ENCODE data around the gene CBARP.
A peak's percentile ranks its signal among the peaks of the same experiment; 100 is the strongest.

CBARP gene

DNA sequence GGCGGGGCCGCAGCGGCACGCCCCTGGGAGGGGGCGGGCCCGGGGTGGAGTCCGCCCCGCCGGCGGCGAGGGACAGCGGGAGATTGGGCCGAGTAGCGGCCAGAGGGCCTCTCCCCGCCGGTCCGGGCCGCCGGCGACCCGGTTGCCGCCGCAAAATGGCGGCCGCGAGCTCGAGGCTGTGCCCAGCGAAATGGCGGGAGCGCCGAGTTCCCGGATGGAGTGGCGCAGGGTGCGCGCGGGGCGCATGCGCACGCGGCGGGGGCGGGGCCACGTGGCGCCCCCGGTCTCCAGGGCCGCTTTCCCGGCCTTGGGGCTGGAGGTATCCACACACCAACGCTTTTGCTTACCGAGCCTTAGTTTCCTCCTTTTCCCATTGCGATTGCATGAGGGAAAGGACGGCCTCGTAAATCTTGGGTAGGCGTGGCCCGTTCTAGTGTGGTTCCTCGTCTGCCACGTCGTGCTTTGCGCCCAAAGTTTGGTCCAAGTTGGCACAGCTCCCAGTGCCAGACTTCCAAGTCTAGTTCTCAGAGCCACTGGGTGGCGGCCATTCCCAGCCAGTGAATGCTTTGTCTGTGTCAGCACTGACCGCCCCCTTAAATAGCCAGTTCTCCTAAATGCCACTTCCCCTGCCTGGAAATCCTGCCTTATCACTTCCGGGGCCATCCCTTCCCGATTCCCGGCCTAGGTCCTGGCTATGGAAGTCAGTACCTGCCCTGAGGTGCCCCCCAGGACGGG, 31.8 kb upstream of the CBARP start (continued):
- TF ChIP-seq ZNF530 (tag by site-specific recombination; IDR thresholded peaks at IDR 0.05; ENCODE audit: low read depth) (no peak), ZNF843 (tag by site-specific recombination; IDR thresholded peaks at IDR 0.05) (0 out of 2 replicates have a peak, but pooled peaks have one; percentile 37), ZNF501 (tag by site-specific recombination; IDR thresholded peaks at IDR 0.05) (no peak), ZNF391 (tag by site-specific recombination; IDR thresholded peaks at IDR 0.05; ENCODE audit: borderline replicate concordance, low read depth) (no peak), ZBTB8A (tag by site-specific recombination; IDR thresholded peaks at IDR 0.05) (peak; percentile 20; the same call in 1 of the 2 replicates), ZNF558 (tag by site-specific recombination; IDR thresholded peaks at IDR 0.05) (no peak), ZNF121 (tag by site-specific recombination; IDR thresholded peaks at IDR 0.05) (no peak), GLIS1 (tag by site-specific recombination; IDR thresholded peaks at IDR 0.05) (peak; percentile 76; the same call in 1 of the 2 replicates), ZNF223 (tag by site-specific recombination; IDR thresholded peaks at IDR 0.05) (no peak; the same call in 1 of the 2 replicates), ZNF146 (tag by site-specific recombination; IDR thresholded peaks at IDR 0.05) (no peak), ZNF830 (tag by site-specific recombination; IDR thresholded peaks at IDR 0.05; ENCODE audit: low read depth) (no peak), WT1 (tag by site-specific recombination; IDR thresholded peaks at IDR 0.05) (peak; percentile 52; the same call in 1 of the 2 replicates), ZNF660 (tag by site-specific recombination; IDR thresholded peaks at IDR 0.05) (peak; percentile 61; the same call in 1 of the 2 replicates), MZF1 (tag by site-specific recombination; IDR thresholded peaks at IDR 0.05; ENCODE audit: borderline replicate concordance) (no peak), ZNF221 (tag by site-specific recombination; IDR thresholded peaks at IDR 0.05; ENCODE audit: borderline replicate concordance) (no peak), ZNF433 (tag by site-specific recombination; IDR thresholded peaks at IDR 0.05; ENCODE audit: low read depth) (no peak), ZFHX2 (tag by site-specific recombination; conservative IDR thresholded peaks at IDR 0.05) (peak; percentile 54), ZNF837 (tag by site-specific recombination; IDR thresholded peaks at IDR 0.05) (no peak), ZNF677 (tag by site-specific recombination; IDR thresholded peaks at IDR 0.05) (peak; percentile 63; the same call in 1 of the 2 replicates), ZBTB48 (tag by site-specific recombination; IDR thresholded peaks at IDR 0.05) (peak; percentile 21; the same call in 1 of the 2 replicates)
- TF ChIP-seq, protein P1, sequence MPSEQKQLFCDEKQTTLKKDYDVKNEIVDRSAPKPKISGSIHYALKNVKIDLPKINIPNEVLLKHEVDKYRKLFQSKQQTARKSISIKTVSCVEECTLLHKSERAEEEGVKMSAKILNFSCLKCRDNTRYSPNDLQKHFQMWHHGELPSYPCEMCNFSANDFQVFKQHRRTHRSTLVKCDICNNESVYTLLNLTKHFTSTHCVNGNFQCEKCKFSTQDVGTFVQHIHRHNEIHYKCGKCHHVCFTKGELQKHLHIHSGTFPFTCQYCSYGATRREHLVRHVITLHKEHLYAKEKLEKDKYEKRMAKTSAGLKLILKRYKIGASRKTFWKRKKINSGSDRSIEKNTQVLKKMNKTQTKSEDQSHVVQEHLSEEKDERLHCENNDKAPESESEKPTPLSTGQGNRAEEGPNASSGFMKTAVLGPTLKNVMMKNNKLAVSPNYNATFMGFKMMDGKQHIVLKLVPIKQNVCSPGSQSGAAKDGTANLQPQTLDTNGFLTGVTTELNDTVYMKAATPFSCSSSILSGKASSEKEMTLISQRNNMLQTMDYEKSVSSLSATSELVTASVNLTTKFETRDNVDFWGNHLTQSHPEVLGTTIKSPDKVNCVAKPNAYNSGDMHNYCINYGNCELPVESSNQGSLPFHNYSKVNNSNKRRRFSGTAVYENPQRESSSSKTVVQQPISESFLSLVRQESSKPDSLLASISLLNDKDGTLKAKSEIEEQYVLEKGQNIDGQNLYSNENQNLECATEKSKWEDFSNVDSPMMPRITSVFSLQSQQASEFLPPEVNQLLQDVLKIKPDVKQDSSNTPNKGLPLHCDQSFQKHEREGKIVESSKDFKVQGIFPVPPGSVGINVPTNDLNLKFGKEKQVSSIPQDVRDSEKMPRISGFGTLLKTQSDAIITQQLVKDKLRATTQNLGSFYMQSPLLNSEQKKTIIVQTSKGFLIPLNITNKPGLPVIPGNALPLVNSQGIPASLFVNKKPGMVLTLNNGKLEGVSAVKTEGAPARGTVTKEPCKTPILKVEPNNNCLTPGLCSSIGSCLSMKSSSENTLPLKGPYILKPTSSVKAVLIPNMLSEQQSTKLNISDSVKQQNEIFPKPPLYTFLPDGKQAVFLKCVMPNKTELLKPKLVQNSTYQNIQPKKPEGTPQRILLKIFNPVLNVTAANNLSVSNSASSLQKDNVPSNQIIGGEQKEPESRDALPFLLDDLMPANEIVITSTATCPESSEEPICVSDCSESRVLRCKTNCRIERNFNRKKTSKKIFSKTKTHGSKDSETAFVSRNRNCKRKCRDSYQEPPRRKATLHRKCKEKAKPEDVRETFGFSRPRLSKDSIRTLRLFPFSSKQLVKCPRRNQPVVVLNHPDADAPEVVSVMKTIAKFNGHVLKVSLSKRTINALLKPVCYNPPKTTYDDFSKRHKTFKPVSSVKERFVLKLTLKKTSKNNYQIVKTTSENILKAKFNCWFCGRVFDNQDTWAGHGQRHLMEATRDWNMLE (tag by site-specific recombination; conservative IDR thresholded peaks at IDR 0.05; ENCODE audit: low read depth): no peak
- TF ChIP-seq, protein P2, sequence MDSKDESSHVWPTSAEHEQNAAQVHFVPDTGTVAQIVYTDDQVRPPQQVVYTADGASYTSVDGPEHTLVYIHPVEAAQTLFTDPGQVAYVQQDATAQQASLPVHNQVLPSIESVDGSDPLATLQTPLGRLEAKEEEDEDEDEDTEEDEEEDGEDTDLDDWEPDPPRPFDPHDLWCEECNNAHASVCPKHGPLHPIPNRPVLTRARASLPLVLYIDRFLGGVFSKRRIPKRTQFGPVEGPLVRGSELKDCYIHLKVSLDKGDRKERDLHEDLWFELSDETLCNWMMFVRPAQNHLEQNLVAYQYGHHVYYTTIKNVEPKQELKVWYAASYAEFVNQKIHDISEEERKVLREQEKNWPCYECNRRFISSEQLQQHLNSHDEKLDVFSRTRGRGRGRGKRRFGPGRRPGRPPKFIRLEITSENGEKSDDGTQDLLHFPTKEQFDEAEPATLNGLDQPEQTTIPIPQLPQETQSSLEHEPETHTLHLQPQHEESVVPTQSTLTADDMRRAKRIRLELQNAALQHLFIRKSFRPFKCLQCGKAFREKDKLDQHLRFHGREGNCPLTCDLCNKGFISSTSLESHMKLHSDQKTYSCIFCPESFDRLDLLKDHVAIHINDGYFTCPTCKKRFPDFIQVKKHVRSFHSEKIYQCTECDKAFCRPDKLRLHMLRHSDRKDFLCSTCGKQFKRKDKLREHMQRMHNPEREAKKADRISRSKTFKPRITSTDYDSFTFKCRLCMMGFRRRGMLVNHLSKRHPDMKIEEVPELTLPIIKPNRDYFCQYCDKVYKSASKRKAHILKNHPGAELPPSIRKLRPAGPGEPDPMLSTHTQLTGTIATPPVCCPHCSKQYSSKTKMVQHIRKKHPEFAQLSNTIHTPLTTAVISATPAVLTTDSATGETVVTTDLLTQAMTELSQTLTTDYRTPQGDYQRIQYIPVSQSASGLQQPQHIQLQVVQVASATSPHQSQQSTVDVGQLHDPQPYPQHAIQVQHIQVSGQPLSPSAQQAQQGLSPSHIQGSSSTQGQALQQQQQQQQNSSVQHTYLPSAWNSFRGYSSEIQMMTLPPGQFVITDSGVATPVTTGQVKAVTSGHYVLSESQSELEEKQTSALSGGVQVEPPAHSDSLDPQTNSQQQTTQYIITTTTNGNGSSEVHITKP (tag by site-specific recombination; IDR thresholded peaks at IDR 0.05): no peak
- TF ChIP-seq, protein P3, sequence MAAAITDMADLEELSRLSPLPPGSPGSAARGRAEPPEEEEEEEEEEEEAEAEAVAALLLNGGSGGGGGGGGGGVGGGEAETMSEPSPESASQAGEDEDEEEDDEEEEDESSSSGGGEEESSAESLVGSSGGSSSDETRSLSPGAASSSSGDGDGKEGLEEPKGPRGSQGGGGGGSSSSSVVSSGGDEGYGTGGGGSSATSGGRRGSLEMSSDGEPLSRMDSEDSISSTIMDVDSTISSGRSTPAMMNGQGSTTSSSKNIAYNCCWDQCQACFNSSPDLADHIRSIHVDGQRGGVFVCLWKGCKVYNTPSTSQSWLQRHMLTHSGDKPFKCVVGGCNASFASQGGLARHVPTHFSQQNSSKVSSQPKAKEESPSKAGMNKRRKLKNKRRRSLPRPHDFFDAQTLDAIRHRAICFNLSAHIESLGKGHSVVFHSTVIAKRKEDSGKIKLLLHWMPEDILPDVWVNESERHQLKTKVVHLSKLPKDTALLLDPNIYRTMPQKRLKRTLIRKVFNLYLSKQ (tag by site-specific recombination; IDR thresholded peaks at IDR 0.05; ENCODE audit: borderline replicate concordance): no peak
- TF ChIP-seq, protein P4, sequence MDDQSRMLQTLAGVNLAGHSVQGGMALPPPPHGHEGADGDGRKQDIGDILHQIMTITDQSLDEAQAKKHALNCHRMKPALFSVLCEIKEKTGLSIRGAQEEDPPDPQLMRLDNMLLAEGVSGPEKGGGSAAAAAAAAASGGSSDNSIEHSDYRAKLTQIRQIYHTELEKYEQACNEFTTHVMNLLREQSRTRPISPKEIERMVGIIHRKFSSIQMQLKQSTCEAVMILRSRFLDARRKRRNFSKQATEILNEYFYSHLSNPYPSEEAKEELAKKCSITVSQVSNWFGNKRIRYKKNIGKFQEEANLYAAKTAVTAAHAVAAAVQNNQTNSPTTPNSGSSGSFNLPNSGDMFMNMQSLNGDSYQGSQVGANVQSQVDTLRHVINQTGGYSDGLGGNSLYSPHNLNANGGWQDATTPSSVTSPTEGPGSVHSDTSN (CRISPR knock-in tag; IDR thresholded peaks at IDR 0.05): no peak
- TF ChIP-seq, protein P5, sequence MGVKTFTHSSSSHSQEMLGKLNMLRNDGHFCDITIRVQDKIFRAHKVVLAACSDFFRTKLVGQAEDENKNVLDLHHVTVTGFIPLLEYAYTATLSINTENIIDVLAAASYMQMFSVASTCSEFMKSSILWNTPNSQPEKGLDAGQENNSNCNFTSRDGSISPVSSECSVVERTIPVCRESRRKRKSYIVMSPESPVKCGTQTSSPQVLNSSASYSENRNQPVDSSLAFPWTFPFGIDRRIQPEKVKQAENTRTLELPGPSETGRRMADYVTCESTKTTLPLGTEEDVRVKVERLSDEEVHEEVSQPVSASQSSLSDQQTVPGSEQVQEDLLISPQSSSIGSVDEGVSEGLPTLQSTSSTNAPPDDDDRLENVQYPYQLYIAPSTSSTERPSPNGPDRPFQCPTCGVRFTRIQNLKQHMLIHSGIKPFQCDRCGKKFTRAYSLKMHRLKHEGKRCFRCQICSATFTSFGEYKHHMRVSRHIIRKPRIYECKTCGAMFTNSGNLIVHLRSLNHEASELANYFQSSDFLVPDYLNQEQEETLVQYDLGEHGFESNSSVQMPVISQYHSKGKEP (tag by site-specific recombination; IDR thresholded peaks at IDR 0.05): no peak

Measured in HEK293 (cell line).